ENCODE results near the gene RHBDL1. TPM values are rescaled to one million over a fixed set of nuclear protein-coding genes. Genes with fewer than 3 reads are reported as not detected.

Gene RHBDL1
- total RNA-seq, 1 experiment from 2014 or later, result 2.9 TPM

DNA sequence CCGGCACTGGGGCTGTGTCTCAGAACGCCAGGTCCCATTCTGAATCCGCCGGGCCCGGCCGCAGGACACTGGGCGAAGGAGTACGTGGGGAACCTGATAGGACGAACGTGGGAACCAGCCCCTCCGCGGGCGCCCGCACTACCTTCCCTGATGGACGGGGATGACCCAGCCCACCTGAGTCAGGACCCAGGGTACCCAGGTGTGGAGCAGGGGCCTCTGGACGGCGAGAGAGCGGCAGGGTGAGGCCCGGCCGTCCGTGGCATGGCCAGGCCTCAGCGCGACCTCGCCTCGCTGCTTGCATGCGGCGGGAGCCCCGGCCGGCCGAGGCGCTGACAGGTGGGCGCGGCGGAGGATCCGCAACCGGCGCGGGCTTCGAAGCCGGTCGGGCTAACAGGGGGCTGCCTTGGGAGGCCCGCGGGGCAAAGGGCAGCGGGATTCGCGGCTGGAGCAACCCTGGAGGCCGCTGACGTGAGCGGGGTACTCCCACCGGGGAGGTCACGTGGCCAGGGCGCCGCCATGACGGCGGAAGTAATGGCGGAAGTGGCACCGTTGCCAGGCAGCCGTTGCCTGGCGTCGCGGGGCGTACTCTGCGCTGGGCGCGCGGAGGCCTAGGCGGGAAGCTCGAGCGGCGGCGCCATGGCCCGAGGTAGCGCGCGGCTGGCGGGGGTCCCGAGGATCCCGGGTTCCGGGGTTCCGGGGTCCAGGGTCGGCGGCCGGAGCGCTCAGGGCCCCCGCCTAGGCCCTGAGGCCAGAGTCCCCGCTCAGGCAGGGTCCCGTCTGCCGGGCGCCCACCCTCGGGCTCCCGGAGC, 26.5 kb upstream of the RHBDL1 start, which contains the start of gene WDR90:
WDR90 (plus strand) TSS at position 585 of the 809 bp plus-strand sequence; CDS start at position 637, 52 bp downstream.
- Mint-ChIP-seq H3K36me3 (ENCODE audit: insufficient read depth, unreplicated experiment) (peaks cover 25% of the 10 kb centered on the region), H3K4me1 (ENCODE audit: low read depth, unreplicated experiment) (no peaks in the 10 kb centered on the region), H3K9me3 (ENCODE audit: unreplicated experiment) (no peaks in the 10 kb centered on the region), H3K4me3 (ENCODE audit: unreplicated experiment) (peak within 1 kb of the TSS; percentile 72), H3K27me3 (ENCODE audit: insufficient read depth, unreplicated experiment) (no peaks in the 10 kb centered on the region), H3K27ac (ENCODE audit: unreplicated experiment) (peak within 1 kb of the TSS; percentile 80)
- TF ChIP-seq, protein P1, sequence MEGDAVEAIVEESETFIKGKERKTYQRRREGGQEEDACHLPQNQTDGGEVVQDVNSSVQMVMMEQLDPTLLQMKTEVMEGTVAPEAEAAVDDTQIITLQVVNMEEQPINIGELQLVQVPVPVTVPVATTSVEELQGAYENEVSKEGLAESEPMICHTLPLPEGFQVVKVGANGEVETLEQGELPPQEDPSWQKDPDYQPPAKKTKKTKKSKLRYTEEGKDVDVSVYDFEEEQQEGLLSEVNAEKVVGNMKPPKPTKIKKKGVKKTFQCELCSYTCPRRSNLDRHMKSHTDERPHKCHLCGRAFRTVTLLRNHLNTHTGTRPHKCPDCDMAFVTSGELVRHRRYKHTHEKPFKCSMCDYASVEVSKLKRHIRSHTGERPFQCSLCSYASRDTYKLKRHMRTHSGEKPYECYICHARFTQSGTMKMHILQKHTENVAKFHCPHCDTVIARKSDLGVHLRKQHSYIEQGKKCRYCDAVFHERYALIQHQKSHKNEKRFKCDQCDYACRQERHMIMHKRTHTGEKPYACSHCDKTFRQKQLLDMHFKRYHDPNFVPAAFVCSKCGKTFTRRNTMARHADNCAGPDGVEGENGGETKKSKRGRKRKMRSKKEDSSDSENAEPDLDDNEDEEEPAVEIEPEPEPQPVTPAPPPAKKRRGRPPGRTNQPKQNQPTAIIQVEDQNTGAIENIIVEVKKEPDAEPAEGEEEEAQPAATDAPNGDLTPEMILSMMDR (IDR thresholded peaks at IDR 0.05; ENCODE audit: insufficient read depth in 1 of 2, low read depth in 1 of 2, low read length in 1 of 2, severe bottlenecking in 1 of 2, unreplicated experiment in 1 of 2), result no peak
- Histone ChIP-seq H3K4me1 (peaks cover 13% of the 10 kb centered on the region), H3K4me3 (ENCODE audit: low read depth, low read length) (peak within 1 kb of the TSS; percentile 69), H3K27me3 (replicated peaks; ENCODE audit: control insufficient read depth, insufficient read depth, low read length) (no peaks in the 10 kb centered on the region), H3K36me3 (ENCODE audit: control insufficient read depth, insufficient read depth, low read length) (no peaks in the 10 kb centered on the region; the same call in 1 of the 2 replicates), H3K9me3 (no peaks in the 10 kb centered on the region)
- CTCF ChIA-PET, result no interaction called here
- DNase-seq, result peak; percentile 93 to 94
- POLR2A ChIA-PET, result interaction anchor here (1.0 to 1.7 kb wide), 2 partner anchors 13 to 56 kb away, joined by 4 to 5 read pairs; partner anchors contain the start of gene METTL26
- BruUV-seq (replicated peaks), result TSS peak; percentile 64
- intact Hi-C loops (cut with micrococcal nuclease; ENCODE audit: unreplicated experiment), result no loop called here

DNA sequence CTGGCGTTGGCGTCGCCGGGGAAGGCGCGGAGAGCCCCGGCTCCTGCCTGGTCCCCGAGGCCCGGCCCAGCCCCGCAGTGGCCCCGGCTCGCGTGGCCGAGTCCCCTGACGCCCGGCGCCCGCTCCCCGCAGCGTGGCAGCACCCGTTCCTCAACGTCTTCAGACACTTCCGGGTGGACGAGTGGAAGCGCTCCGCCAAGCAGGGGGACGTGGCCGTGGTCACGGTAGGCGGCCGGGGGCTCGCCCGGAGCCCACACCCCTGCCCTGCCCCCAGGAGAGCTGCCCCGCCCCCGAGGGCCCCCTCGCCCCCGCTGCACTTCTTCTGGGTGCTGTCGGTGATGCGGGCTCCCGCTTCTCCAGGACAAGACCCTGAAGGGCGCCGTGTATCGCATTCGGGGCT, 25.8 kb upstream of the RHBDL1 start:
- peaks cover 13% of the 10 kb centered on the region for H3K4me1 ChIP-seq
- TF ChIP-seq, protein P1 (IDR thresholded peaks at IDR 0.05; ENCODE audit: insufficient read depth in 1 of 2, low read depth in 1 of 2, low read length in 1 of 2, severe bottlenecking in 1 of 2, unreplicated experiment in 1 of 2), result no peak
- intact Hi-C loops (cut with micrococcal nuclease; ENCODE audit: unreplicated experiment), result no loop called here
- Mint-ChIP-seq H3K4me3 (ENCODE audit: unreplicated experiment) (peak overlapping the region; percentile 71), H3K9me3 (ENCODE audit: unreplicated experiment) (no peaks in the 10 kb centered on the region), H3K27ac (ENCODE audit: unreplicated experiment) (no peak overlapping the region), H3K27me3 (ENCODE audit: insufficient read depth, unreplicated experiment) (no peaks in the 10 kb centered on the region), H3K36me3 (ENCODE audit: insufficient read depth, unreplicated experiment) (peaks cover 21% of the 10 kb centered on the region), H3K4me1 (ENCODE audit: low read depth, unreplicated experiment) (no peaks in the 10 kb centered on the region)
- DNase-seq, result no peak
- CTCF ChIA-PET, result no interaction called here
- BruUV-seq (replicated peaks), result no TSS peak
- peak overlapping the region; percentile 69 for H3K4me3 ChIP-seq (ENCODE audit: low read depth, low read length)
- no peaks in the 10 kb centered on the region; the same call in 1 of the 2 replicates for H3K36me3 ChIP-seq (ENCODE audit: control insufficient read depth, insufficient read depth, low read length)
- H3K9me3 ChIP-seq, result no peaks in the 10 kb centered on the region
- POLR2A ChIA-PET, result interaction anchor here (1.0 to 1.7 kb wide), 2 partner anchors 13 to 56 kb away, joined by 4 to 5 read pairs; partner anchors contain the start of gene METTL26
- H3K27me3 ChIP-seq (replicated peaks; ENCODE audit: control insufficient read depth, insufficient read depth, low read length), result no peaks in the 10 kb centered on the region

DNA sequence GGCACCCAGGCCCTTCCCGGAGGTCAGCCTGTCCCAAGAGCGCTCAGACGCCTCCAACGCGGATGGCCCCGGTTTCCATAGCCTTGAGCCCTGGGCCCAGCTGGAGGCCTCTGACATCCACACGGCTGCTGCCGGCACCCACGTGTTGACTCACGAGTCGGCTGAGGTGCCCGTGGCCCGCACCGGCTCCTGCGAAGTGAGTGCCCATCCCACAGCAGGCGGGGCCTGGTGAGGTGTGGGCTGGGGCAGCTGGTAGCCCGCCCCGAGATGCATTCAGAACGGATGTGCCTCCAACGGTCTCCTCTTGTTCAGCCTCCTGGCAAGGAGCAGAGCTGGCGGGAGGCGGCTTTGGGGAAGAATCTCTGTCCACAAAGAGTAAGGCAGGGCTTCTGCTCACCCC, 23.6 kb upstream of the RHBDL1 start:
- H3K9me3 Mint-ChIP-seq (ENCODE audit: unreplicated experiment), result no peaks in the 10 kb centered on the region
- Histone ChIP-seq H3K4me3 (ENCODE audit: low read depth, low read length) (no peak overlapping the region), H3K9me3 (no peaks in the 10 kb centered on the region), H3K4me1 (peaks cover 13% of the 10 kb centered on the region), H3K36me3 (ENCODE audit: control insufficient read depth, insufficient read depth, low read length) (no peaks in the 10 kb centered on the region; the same call in 1 of the 2 replicates), H3K27me3 (replicated peaks; ENCODE audit: control insufficient read depth, insufficient read depth, low read length) (no peaks in the 10 kb centered on the region)
- no peak for DNase-seq
- ChIA-PET POLR2A (no interaction called here), CTCF (no interaction called here)
- H3K4me3 Mint-ChIP-seq (ENCODE audit: unreplicated experiment), result no peak overlapping the region
- intact Hi-C loops (cut with micrococcal nuclease; ENCODE audit: unreplicated experiment), result no loop called here
- peaks cover 7% of the 10 kb centered on the region for H3K36me3 Mint-ChIP-seq (ENCODE audit: insufficient read depth, unreplicated experiment)
- H3K27me3 Mint-ChIP-seq (ENCODE audit: insufficient read depth, unreplicated experiment), result no peaks in the 10 kb centered on the region
- TF ChIP-seq, protein P1 (IDR thresholded peaks at IDR 0.05; ENCODE audit: insufficient read depth in 1 of 2, low read depth in 1 of 2, low read length in 1 of 2, severe bottlenecking in 1 of 2, unreplicated experiment in 1 of 2), result no peak
- no peak overlapping the region for H3K27ac Mint-ChIP-seq (ENCODE audit: unreplicated experiment)
- BruUV-seq (replicated peaks), result no TSS peak
- no peaks in the 10 kb centered on the region for H3K4me1 Mint-ChIP-seq (ENCODE audit: low read depth, unreplicated experiment)

Measured in Caco-2 (cell line).